Activated T-cell treated with anti-CD3 and anti-CD28 coated beads for 24 hours (primary cell): Measurements from ENCODE around the gene RCC1.
"Not testable (repeated sequence)": the region's sequence is repeated elsewhere in the genome, so short reads cannot be mapped to it uniquely, and the experiment has no call there.

Experiments
- DNase-seq: peaks from one replicate; pipeline ENCODE4 v3.0.0-alpha.2; 2020; ENCODE audit warnings: low read depth

RCC1 gene

DNA sequence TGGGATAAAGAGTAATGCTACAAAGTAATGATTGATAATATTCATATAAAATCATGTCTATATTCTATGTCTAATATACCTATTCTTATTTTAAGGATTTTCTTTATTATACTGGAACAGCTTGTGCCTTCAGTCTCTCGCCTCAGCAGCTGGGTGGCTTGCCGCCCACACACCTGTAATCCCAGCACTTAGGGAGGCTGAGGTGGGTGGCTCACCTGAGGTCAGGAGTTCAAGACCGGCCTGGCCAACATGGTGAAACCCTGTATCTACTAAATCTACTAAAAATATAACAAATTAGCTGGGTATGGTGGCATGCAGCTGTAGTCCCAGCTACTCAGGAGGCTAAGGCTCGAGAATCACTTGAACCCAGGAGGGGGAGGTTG is 39.4 kb downstream of the RCC1 start:
- DNase-seq, result no peak

DNA sequence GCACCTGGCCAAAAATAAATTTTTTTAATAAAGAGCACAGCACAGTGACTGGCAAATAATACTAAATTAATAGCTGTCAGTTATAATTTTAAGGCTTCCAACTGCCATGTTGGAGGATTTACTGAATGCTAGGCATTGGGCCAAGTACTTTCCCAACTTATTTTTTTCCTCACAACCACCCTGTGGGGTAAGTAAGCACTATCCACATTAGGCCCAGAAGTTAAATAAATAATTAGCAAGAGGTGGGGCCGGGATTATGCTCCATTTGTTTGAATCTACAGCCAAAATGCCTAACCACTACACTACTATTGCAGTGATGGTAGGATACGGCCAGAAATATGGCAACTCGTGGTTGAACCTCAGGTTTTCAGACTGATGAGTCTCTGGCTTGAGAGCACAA is 42.5 kb downstream of the RCC1 start:
- no peak for DNase-seq

DNA sequence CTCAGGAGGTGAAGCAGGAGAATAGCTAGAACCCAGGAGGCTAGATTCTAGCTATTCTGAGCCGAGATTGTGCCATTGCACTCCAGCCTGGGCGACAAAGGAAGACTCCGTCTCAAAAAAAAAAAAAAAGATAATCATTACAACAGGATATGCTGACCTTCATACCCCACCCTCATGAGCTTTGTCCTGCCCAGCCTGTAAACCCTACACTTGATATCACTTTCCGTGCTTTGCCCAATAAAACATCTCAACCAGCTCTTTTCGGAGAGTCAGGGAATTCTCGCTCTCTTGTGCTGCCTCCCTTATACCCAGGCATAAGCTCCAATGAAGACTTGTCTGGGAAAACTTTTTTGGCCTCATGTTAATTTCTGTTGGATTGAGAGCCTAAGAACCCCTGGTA is 45.5 kb downstream of the RCC1 start:
- DNase-seq, result no peak

DNA sequence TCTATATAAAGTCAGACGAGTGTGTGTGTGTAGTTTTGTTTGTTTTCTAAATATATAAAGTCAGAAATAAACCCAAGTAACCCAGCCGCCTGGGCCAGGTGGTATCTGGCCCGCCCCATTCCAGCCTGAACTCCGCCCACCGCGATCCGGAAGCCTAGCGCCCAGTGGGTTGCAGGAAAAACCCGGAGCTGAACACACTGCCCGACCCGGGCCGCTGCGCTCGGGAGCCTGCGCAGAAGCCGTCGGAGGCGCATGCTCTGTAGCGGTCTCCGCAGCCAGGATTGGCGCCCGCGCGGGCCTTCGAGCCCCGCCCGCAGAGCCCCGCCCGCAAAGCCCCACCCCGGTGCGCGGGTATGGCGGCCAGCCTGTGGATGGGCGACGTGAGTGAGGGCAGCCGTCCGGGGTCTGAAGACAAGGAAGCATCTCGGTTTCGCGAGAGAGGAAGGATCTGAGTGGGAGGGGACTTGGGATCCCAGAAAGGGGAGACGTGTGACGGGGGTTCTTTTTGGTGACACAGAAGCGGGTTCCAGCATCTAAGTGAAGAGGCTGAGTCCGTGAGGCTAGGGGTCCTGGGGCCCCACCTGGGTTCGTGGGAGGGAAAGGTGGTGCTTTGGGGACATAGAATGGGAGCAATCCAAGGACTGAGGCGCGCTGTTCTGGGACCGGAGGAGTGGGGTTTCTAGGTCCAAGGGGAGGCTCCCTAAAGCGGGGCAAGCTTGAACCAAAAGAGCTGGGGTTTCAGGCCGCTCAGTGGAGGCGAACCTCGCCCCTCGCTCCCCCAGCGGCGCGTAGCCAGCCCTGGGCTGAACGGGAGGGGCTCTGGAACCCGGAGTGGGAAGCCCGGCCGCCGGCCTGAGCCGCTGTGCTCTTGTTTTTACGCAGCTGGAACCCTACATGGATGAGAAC is 47.2 kb downstream of the RCC1 start, which contains the start of gene TRNAU1AP:
TRNAU1AP (plus strand) TSS at position 328 of the 906 bp plus-strand sequence; CDS start at position 354, 26 bp downstream.
- peak; percentile 98 for DNase-seq

DNA sequence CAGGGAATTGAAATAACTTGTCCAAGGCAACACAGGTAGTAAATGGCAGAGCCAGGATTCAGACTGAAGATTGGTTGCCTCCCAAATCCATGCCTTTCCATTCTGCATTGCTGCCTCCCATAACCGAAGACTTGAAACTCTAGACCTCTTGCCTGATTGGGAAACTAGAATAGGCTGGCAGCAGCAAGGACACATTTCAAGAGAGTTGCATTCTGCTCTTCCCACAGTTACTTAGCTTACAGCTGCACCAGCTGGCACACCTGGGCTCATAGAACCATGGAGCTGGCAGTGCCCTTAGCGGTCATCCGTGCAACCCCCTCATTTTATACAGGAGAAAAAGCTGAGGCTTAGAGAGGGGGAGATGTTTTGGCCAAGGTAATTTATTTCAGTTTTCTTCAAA is 55.0 kb downstream of the RCC1 start:
- DNase-seq, result no peak

DNA sequence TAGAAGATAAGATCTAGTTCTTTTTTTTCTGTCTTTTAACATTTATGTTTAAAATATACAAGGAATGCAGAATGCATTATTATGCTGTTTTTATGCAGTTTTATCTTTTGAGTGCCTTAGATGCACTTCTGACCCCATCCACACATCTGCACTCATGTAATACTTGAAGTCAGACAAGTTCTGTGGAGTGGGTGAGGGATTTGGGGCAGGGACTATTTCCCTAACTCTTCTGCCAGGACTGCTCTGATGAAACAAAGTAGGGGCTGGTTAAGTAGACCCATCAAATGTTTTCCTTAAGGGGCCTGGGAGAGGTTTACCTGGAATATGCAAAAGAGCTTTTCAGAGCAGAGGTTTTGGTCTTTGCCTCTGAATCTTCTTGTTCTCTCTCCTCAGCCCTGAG is 58.5 kb downstream of the RCC1 start:
- DNase-seq, result no peak

DNA sequence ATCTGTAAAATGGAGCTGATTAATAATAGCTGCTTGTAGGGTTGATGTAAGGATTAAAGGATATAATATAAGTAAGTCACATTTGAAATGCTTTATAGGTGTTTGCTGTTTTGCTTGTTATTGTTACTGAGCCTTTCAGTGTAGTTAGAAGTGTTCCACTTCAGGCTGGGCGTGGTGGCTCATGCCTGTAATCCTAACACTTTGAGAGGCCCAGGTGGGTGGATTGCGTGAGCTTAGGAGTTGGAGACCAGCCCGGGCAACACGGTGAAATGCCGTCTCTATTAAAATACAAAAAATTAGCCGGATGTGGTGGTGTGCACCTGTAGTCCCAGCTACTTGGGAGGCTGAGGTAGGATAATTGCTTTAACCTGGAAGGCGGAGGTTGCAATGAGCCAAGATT is 59.2 kb downstream of the RCC1 start:
- no peak for DNase-seq

DNA sequence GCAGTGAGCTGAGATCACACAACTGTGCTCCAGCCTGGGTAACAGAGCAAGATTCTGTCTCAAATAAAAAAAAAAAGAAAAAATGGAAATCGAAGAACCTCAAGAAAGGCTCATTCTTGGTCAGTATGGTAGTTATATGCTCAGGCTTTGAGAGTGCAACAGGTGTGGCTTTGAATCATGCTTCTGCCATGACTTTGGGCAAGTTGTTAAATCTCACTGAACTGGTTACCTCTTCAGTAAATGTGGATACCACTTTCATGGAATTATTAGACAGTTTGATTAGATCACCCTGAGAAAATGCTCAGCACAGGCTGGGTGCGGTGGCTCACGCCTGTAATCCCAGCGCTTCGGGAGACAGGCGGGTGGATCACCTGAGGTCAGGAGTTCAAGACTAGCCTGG is 59.9 kb downstream of the RCC1 start:
- no peak for DNase-seq

DNA sequence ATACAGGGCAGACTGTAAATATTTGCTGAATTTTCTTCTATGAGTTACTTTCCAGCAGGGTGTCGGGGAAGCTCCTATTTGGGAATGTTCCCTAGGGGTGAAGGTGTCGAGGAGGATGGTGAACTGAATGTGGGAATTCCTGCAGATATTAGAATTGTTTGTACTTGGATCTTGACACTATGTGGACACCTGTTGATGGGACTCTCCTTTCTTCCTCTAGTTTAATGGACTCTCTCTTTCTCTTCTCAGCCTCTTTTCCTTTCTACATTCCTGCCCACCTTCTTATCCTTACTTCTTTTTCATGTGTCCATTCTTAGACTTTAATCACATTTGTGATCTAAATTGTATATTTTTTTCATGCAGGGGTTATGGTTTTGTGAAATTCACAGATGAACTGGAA is 61.1 kb downstream of the RCC1 start:
- no peak for DNase-seq

DNA sequence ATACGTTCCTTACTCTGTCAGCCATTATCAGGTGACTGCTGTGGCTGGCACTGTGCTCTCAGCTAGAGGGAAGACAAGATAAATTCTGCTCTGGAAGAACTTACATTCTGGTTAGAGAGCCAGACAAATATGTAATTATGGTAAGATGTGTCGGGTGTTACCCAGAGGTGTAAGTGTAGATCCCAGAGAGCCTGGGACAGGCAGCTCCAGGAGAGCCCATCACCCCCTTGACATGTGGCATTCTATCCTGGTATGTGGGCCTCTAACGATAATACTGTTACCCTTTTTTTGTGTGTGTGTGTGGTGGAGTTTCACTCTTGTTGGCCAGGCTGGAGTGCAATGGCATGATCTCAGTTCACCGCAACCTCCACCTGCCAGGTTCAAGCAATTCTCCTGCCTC is 66.1 kb downstream of the RCC1 start:
- no peak for DNase-seq

DNA sequence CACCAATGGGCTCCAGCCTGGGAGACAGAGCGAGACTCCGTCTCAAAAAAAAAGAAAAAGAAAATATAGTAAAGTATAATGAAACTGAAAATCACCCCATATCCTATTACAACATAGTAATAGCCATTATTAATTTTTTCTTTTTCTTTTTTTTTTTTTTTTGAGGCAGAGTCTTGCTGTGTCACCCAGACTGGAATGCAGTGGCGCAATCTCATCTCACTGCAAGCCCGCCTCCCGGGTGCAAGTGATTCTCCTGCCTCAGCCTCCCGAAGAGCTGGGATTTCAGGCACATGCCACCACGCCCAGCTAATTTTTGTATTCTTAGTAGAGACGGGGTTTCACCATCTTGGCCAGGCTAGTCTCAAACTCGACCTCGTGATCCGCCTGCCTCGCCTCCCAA is 67.0 kb downstream of the RCC1 start:
- DNase-seq, result not testable (repeated sequence)

DNA sequence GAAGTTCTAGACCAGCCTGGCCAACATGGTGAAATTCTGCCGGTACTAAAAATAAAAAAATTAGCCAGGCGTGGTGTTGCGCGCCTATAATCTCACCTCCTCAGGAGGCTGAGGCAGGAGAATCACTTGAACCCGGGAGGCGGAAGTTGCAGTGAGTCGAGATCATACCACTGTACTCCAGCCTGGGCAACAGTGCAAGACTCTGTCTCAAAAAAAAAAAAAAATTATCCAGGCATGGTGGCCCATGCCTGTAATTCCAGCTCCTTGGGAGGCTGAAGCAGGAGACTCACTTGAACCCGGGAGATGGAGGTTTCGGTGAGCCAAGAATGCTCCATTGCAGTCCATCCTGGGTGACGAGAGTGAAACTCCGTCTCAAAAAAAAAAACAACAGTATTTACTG is 67.7 kb downstream of the RCC1 start:
- no peak for DNase-seq

DNA sequence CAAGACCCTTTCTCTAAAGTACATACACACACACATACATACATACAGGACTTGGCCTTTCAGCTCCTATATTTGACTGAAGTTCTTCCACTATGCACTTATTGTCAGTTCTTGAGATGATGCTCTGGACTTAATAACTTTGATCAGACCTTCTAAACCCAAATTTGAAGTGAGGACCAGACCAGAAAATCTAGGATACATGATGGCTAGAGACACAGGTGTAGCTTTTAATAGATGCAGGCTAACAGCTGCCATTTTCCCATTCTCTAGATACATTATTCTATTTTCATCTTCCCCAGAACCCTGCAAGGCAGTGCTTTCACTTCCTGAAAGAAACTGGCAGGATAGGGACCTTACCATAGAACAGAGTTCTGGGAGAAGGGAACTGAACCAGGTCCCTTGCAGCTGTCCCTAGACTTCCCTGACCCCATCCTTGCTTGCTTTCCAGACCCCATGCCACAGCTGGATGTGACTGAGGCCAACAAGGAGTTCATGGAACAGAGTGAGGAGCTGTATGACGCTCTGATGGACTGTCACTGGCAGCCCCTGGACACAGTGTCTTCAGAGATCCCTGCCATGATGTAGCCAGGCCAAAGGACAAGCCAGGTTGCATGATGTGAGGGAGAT is 71.3 kb downstream of the RCC1 start:
- DNase-seq, result no peak

DNA sequence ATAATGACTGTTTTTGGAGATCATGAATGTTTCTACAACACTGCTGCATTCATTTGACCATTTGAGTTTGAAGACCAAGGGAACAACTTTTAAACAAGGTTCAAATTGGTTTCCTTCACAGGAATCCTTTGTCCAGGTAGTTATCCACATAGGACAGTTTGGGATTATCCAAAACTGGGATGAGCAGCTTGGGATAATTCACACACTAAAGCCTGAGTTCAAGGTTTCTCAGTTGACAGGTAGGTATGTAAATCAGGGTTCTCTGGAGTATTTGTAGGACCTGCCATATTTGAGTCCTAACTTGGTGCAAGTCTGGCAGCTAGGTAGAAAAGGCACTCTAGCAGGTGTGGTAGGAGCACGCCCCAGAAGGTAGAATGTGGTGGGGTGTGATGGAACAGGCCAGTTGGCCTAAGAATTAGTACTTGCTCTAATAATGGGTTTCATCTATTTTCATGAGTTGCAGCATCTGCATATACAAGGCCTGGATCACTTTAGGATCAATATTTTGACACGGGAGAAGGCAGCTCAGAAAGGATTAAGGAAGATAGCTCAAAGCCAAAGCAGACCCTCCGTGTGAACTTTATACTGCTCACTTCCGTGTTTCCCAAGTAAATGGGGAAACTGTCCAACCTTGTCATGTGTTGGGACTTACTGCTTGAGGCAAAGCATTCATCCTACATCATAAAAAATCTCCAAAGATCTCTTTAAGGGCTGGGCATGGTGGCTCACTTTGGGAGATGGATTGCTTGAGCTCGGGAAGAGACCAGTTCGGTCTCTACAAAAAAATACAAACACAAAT is 72.1 kb downstream of the RCC1 start:
- no peak for DNase-seq

DNA sequence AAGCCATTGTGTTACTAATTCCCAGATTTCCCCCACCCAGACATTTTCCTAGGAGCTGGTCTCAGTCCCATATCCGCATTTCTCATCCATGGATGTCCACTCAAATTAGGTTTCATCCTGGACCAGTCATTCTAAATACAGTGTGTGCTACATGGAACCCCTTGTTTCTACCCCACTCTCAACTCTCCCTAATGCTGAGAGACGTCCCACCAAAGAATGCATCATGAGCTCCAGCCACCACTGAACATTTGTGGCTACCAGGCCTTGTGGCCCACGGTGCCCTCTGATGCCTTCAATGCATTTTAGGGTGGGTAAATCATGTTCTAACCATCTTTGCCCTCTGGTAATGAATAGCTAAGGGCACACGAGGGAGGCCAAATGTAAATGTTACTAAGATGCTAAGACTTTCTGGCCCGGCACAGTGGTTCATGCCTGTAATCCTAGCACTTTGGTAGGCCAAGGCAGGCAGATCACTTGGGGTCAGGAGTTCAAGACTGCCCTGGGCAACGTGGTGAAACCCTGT is 72.9 kb downstream of the RCC1 start:
- DNase-seq, result no peak

DNA sequence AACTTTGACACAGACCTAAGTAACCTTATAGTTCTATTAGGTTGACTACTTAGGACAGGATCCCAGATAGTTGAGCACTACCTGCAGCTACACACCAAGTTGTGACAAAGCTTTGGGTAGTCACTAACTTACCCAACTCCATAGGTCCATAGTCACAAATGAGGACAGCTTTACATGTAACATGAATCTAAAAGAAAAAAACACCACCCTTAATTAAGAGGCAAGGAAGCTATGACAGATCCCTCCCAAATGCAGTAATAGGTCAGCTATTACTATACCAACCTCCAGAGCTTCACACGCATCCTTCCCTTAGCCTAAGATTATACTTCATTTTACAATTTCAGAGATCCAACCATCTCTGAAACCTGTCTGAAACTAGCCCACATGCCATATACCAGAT is 73.6 kb downstream of the RCC1 start:
- no peak for DNase-seq

DNA sequence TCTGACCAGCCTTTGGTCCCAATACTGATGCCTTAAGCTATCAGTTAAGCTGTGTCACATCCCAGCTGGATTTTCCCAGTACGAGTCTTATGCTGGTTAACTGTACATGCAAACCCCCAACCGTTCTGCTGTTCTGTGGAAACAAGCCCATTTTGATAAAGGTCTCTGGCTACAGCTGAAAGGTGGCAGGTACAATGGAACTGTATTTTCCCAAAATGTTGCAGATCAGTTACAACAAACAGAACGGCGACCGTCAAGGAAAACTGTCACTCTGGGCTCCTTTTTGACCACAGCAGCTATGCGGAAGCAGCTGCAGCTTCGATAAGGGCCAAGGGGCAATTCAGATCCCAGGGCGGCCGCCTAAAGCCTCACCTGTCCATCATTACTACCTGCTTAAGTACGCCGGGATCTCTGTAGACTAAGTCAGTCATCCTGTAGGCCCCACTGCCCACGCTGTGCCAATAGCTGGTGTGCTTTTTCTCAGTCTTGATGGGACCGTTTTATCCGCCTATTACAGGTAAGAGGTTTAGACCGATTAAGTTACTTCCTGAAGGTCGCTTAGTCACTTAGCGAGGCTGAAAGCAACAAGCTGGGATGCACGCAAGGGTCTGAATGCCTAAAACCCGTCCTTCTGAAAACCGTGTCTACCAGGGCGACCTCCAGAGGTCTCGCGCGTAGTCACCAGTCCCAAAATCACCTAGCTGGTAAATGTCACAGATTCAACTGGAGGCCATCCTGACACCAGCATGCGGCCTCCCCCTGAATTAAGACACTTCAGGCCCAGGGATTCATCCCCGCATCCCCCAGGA is 75.1 kb downstream of the RCC1 start:
- DNase-seq, result peak; percentile 35

DNA sequence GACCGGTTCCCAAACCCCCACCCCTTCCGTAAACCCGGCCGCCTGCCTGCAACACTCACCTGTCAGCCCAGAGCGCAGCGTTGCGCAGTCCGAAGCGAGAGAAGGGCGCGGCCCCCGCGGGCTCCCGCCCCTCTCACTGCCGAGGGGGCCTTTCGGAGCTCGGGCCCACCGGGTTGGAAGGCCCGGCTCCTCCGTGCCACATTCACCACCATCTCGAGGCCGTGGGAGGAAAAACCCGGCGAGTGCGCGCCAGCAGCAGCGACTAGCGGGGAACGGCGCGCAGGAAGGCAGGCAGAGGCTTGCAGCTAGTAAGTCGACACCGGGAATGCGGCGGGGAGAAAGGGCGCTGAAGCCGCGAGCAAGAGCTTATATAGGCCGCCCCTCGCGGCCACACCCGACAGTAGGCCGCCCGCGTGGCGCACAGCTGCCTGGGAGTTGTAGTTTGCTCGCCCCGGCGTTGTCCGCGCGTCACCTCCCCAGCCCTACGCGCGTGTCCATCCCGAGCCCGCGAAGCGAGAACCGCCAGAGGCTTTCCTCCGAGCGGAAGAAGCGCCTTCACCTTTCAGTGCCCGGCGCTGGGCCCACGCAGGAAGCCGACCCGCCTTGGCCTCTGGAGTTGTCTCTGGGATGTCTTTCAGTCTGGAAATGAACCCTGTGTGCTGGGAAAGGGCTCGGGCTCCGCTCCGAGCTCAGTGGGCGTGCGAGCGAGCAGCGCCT is 75.8 kb downstream of the RCC1 start:
- peak; percentile 90 for DNase-seq

DNA sequence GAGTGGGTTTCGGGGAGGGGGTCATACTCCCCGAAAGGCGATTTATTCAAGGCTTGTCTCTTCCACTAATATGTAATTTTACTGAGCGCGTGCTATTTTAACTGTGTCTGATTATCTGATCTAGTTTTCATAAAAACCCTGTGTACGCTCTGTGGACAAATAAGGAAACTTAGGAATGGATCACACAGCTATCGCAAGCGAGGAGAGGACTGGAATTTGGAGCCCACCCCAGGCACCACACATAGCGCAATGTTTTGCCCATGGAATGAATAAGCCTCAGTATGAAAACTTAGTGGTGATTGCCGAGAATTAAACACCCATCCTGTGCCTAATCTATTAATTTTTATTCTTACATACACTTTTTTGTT is 76.4 kb downstream of the RCC1 start:
- DNase-seq, result no peak

DNA sequence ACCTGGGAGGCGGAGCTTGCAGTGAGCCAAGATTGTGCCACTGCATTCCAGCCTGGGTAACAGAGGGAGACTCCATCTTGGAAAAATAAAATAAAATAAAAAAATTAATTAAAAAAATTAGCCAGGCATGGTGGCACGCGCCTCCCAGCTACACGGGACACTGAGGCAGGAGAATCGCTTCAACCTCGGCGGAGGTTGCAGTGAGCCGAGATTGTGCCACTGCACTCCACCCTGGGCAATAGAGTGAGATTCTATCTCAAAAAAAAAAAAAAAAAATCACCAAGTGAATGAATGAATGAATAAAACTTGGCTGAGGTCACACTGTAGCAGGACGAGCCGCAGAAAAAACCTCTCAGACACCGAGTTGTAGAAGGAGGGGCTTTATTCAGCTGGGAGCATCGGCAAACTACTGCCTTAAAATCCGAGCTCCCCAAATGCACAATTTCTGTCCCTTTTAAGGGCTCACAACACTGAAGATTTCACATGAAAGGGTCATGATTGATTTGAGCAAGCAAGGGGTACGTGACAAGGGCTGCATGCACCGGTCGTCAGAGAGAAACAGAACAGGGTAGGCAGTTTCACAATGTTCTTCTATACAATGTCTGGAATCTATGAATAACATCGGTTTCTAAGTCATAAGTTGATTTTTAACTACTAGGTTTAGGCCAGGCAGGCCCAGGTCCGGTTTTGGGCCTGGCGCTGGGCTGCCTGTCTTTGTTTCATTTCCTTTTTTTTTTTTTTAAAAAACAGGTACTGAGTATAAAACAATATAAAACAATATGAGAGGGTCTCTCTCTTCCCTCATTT is 80.9 kb downstream of the RCC1 start:
- DNase-seq, result not testable (repeated sequence)
